Nephron progenitor cell (in vitro differentiated cells): Measurements from ENCODE around the gene MESD.

Experiments
- DNase-seq: peaks from one replicate; pipeline ENCODE4 v3.0.0; 2021
- H3K27ac Mint-ChIP-seq: 2 replicates; pipeline ENCODE4 v1.8.0; 2021; ENCODE audit warnings: mild to moderate bottlenecking, moderate library complexity, mixed read lengths
- H3K27me3 Mint-ChIP-seq: 2 replicates; pipeline ENCODE4 v1.8.0; 2021; ENCODE audit warnings: mild to moderate bottlenecking, low read depth, mixed read lengths; ENCODE audit not compliant: poor library complexity
- H3K36me3 Mint-ChIP-seq: 2 replicates; pipeline ENCODE4 v1.8.0; 2021; ENCODE audit warnings: low read depth, mixed read lengths
- H3K4me1 Mint-ChIP-seq: 2 replicates; pipeline ENCODE4 v1.8.0; 2021; ENCODE audit warnings: mixed read lengths
- H3K4me3 Mint-ChIP-seq: 2 replicates; pipeline ENCODE4 v1.8.0; 2021; ENCODE audit warnings: mild to moderate bottlenecking, moderate library complexity, mixed read lengths
- H3K9me3 Mint-ChIP-seq: 2 replicates; pipeline ENCODE4 v1.8.0; 2021; ENCODE audit warnings: mild to moderate bottlenecking, moderate library complexity, mixed read lengths
- TF ChIP-seq, protein P1 (sequence below): fragments of 200-600 bp; sonication (generic); IDR thresholded peaks from 2 replicates; pipeline ENCODE4 v1.5.0; 2021; ENCODE audit warnings: antibody characterized with exemption

The MESD gene

DNA sequence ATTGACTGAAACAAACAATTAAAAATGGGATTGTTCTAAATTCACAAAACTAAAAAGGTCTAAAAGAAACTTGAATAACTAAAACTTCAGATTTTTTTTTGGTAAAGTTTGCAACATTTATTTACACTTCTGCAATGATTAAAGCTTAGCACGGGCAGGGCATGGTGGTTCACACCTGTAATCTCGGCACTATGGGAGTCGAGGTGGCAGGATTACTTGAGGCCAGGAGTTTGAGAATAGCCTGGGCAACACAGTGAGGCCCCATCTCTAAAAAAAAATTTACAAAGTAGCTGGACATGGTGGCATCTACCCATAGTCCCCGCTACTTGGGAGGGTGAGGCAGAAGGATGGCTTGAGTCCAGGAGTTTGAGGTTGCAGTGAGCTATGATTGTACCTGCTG lies 42.7 kb upstream of the MESD start:
- TF ChIP-seq, protein P1, sequence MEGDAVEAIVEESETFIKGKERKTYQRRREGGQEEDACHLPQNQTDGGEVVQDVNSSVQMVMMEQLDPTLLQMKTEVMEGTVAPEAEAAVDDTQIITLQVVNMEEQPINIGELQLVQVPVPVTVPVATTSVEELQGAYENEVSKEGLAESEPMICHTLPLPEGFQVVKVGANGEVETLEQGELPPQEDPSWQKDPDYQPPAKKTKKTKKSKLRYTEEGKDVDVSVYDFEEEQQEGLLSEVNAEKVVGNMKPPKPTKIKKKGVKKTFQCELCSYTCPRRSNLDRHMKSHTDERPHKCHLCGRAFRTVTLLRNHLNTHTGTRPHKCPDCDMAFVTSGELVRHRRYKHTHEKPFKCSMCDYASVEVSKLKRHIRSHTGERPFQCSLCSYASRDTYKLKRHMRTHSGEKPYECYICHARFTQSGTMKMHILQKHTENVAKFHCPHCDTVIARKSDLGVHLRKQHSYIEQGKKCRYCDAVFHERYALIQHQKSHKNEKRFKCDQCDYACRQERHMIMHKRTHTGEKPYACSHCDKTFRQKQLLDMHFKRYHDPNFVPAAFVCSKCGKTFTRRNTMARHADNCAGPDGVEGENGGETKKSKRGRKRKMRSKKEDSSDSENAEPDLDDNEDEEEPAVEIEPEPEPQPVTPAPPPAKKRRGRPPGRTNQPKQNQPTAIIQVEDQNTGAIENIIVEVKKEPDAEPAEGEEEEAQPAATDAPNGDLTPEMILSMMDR = no peak
- no peak overlapping the region for H3K4me3 Mint-ChIP-seq
- H3K36me3 Mint-ChIP-seq = no peaks in the 10 kb centered on the region
- no peak for DNase-seq
- H3K4me1 Mint-ChIP-seq = no peaks in the 10 kb centered on the region
- peak overlapping the region; percentile 9 for H3K27ac Mint-ChIP-seq
- H3K9me3 Mint-ChIP-seq = peaks cover 18% of the 10 kb centered on the region
- no peaks in the 10 kb centered on the region for H3K27me3 Mint-ChIP-seq

DNA sequence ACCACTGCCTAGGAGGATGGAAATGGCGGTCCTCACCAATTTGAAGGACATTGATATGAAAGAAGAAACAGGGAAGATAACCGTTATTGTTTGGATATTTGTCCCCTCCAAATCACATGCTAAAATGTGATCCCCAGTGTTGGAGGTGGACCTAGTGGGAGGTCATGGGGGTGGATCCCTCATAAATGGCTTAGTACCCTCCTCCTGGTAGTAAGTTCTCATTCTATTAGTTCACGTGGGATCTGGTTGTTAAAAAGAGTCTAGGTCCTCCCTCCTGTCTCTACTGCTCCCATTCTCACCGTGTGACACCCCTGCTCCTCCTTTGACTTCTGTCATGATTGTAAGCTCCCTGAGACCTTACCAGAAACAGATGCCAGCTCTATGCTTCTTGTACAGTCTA lies 41.6 kb upstream of the MESD start:
- Mint-ChIP-seq H3K27me3 (no peaks in the 10 kb centered on the region), H3K9me3 (peaks cover 18% of the 10 kb centered on the region), H3K4me1 (peaks cover 8% of the 10 kb centered on the region), H3K36me3 (no peaks in the 10 kb centered on the region), H3K27ac (no peak overlapping the region), H3K4me3 (no peak overlapping the region)
- TF ChIP-seq, protein P1 = no peak
- DNase-seq = no peak

DNA sequence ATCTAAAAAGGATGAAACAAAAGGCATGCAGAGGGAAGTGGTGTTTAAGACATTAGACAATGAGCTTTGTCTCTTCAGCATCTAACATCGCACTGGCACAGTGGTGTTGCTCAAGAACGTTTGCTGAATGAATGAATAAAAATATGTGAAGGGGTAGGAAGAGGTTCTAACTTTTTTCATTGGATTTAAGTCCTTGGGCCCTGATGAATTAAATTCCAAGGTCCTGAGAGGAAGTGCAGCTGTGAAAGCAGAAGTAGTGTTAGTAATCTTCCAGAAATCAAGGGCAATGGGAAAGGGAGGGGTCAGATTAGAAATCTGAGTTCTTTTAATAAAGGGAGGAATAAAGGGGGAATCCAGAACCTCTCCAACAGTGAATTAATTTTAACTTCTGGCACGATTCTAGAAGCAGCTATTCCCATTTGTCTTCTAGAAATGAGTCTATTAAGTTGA lies 40.7 kb upstream of the MESD start:
- Mint-ChIP-seq H3K27ac (no peak overlapping the region), H3K4me1 (peaks cover 16% of the 10 kb centered on the region)

DNA sequence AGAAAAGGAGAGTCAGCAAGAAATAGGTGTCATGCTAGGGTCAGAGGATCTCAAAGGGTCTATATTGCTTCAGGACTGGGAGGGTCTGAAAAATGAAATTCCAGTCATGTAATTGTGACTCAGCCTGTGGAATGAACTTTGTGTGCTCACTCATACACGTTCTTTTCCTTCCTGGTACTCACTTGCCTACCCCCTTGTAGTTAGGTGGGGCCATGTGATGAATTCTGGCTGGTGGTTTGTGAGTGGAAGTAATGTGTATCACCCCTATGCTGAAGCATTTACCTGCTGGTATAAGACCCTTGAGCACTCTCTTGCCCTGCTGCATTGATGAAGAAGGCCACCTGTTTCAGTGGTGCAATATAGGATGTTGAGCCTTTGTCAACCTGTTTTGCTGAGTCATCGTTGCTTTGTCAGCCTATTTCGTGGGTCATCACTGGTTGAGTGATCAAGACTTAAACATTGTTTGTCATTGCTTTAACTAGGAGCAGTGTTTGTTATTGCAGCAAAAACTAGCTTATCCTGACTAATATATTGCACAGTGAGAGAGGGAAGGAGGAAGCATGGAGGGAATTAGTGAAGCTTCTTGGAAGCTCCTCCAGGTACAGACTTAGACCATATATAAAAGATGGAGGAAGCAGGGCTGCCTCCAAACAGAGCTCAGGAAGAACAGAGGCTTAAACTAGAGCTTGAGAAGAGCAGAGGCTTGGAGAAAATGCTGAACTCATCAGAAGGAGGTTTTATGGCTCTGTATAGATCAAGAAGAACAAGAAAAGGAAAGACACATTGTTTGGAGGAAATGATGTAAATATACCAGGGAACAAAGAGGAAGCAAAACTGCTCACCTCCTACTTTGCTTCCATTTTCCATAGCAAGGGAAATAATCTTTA lies 40.0 kb upstream of the MESD start:
- H3K4me1 Mint-ChIP-seq = peaks cover 23% of the 10 kb centered on the region

More for the DNA sequence above, 40.7 kb upstream of the MESD start:
- TF ChIP-seq, protein P1 = no peak
- Mint-ChIP-seq H3K4me3 (no peak overlapping the region), H3K9me3 (peaks cover 18% of the 10 kb centered on the region), H3K36me3 (no peaks in the 10 kb centered on the region), H3K27me3 (no peaks in the 10 kb centered on the region)
- DNase-seq = no peak

DNA sequence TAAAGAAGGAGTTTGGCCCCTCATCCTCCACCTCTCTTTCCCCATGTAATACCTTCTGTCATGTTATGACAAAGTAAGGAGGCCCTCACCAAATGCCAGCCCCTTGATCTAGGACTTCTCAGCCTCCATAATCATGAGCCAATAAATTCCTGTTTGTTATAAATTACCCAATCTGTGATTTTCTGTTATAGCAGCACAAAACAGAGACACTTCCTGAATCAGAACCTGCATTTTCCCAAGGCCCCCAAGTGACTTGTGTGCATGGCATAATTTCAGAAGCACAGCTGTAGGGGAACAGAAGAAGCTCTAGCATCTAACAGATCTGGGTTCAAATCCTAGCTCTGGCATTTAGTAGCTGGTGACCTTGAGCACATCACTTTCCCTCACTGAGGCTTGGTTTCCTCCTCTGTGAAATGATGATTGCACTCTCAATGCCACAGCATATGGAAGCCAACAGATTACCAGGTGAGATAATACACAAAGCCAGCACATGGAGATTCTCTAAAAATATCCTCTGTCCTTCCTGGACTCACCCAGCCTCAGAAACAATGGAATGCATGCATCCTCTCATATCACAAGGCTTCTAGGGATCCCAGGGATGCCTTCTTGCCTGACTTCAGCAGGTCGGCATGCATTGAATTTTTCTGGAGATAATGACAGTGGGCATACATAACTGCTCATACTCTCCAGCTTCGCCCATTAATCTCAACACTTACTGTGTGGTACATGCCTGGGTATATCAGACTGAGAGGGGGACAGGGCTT lies 37.4 kb upstream of the MESD start:
- H3K9me3 Mint-ChIP-seq = peaks cover 18% of the 10 kb centered on the region
- no peaks in the 10 kb centered on the region for H3K36me3 Mint-ChIP-seq
- H3K4me1 Mint-ChIP-seq = peaks cover 37% of the 10 kb centered on the region
- H3K27ac Mint-ChIP-seq = no peak overlapping the region
- DNase-seq = no peak
- TF ChIP-seq, protein P1 = no peak
- H3K4me3 Mint-ChIP-seq = no peak overlapping the region
- H3K27me3 Mint-ChIP-seq = no peaks in the 10 kb centered on the region

More for the DNA sequence above, 40.0 kb upstream of the MESD start:
- no peak for DNase-seq
- Mint-ChIP-seq H3K36me3 (no peaks in the 10 kb centered on the region), H3K9me3 (peaks cover 18% of the 10 kb centered on the region), H3K4me3 (no peak overlapping the region), H3K27ac (no peak overlapping the region), H3K27me3 (no peaks in the 10 kb centered on the region)
- TF ChIP-seq, protein P1 = no peak
